ENCODE data around the gene PPP4R3B.

PPP4R3B gene

GRCh38 chr2:55502590-55503141 is 114.8 kb downstream of the PPP4R3B start:
- DNase-seq: no peak

DNA sequence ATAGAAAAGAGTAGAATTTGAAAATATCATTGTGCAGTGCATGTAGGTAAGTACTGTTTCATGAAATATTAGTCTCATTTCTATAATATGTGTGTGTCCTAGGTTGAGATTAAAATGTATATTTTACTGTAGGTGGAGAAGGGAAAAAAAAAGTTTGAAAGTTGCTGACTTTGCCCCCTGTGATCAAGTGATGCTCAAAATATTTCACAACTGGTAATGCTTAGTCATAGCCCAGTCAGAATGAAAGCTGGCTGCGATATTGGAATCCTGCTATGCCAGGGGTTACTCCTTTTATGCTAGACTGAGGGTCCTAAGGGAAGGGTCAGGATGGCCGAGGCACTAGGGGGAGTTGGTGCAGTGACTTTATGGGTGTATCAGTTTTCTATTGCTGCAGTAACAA is 117.4 kb downstream of the PPP4R3B start:
- DNase-seq: no peak

GRCh38 chr2:55498582-55498981 is 118.8 kb downstream of the PPP4R3B start:
- DNase-seq: no peak

Data from 8988T (cell line).